ENCODE results near the gene DISP2.

GRCh38 chr15:40340740-40341400, 17.1 kb upstream of the DISP2 start, which contains the start of gene CCDC9B:
- TF ChIP-seq ZNF692 (tag by site-specific recombination; IDR thresholded peaks at IDR 0.05) (no peak), ZFP37 (tag by site-specific recombination; IDR thresholded peaks at IDR 0.05) (no peak)

All from HEK293 (cell line).